ENCODE data around the gene EXOG.
A peak's percentile ranks its signal among the peaks of the same experiment; 100 is the strongest.

Gene EXOG

DNA sequence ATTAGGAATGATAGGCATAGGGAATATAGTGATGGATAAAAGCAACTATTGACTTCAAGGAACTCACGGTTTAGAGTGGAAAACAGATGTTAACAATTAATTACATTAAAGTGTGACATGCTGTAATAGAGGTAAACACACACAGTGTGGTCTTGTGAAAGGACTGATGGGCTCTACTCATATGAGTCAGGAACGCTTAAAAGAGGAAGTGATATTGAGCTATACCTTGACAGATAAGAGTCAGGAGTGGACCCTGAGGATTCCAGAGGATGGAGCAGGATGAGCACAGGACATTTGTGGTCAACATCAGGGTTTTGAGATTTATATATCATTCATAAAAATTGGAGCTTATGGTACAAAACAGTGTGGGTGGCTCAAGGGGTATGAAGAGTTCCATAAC is 11.0 kb downstream of the EXOG start:
- DNase-seq (ENCODE audit: low read depth): no peak
- TF ChIP-seq, protein P1, sequence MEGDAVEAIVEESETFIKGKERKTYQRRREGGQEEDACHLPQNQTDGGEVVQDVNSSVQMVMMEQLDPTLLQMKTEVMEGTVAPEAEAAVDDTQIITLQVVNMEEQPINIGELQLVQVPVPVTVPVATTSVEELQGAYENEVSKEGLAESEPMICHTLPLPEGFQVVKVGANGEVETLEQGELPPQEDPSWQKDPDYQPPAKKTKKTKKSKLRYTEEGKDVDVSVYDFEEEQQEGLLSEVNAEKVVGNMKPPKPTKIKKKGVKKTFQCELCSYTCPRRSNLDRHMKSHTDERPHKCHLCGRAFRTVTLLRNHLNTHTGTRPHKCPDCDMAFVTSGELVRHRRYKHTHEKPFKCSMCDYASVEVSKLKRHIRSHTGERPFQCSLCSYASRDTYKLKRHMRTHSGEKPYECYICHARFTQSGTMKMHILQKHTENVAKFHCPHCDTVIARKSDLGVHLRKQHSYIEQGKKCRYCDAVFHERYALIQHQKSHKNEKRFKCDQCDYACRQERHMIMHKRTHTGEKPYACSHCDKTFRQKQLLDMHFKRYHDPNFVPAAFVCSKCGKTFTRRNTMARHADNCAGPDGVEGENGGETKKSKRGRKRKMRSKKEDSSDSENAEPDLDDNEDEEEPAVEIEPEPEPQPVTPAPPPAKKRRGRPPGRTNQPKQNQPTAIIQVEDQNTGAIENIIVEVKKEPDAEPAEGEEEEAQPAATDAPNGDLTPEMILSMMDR (conservative IDR thresholded peaks at IDR 0.05; ENCODE audit: control insufficient read depth, insufficient read depth, low read depth, low read length): no peak
- no peak overlapping the region for H3K4me3 ChIP-seq (ENCODE audit: control insufficient read depth, low read depth, low read length)

DNA sequence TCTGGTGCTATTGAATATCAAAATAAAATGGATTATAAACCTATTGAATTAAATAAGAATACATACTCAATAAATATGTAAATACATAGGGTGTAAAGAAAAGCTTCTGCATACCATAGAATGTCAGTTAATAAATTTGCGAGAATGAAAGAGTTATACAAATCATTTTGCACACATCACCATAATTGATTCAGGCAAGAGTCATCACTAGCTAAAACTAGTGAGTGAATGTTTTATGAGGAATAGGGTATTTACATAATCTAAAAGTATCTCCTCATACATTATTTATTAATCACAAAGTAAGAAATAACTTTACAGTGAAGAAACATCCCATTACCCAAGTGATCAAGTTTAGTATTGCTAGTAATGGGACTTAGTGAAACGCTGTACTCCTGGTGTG is 13.6 kb downstream of the EXOG start:
- DNase-seq (ENCODE audit: low read depth): no peak
- no peak overlapping the region for H3K4me3 ChIP-seq (ENCODE audit: control insufficient read depth, low read depth, low read length)
- TF ChIP-seq, protein P1 (conservative IDR thresholded peaks at IDR 0.05; ENCODE audit: control insufficient read depth, insufficient read depth, low read depth, low read length): no peak

DNA sequence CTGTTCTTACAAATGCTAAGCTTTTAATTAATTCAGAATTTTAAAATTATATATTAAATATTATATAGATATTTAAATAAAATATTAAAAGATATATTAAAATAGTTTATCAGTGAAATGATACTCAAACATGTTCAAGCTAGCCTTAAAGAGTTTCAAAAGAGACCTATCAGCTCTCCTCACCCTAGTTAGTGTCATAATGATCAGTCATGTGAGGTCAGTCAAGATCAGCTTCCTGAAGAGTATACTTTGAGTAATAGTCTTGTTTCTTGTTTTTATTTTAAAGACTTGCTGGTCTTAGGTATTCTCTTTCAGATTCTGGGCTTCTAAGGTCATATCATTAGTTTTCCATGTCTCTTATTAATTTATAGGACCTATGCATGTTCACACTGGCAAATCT is 14.5 kb downstream of the EXOG start:
- no peak for DNase-seq (ENCODE audit: low read depth)
- no peak overlapping the region for H3K4me3 ChIP-seq (ENCODE audit: control insufficient read depth, low read depth, low read length)
- TF ChIP-seq, protein P1 (conservative IDR thresholded peaks at IDR 0.05; ENCODE audit: control insufficient read depth, insufficient read depth, low read depth, low read length): no peak

DNA sequence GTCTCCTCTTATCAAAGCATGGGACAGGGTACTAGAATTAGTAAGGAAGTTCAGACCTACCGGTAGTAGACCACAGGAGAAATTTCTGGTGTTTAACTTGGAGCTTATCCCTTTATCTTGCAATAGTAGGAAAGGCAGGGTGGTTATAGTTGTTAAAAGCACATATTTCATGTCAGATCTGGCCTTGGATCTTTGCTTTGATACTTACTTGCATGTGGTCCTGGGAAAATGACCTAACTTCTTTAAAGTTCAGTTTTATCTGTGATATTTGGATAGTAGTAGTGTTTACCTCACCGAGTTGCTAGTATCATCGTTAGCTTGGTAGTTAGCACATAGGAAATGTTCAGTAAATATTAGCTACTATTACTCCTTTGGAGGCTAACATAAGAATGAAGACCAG is 15.4 kb downstream of the EXOG start:
- TF ChIP-seq, protein P1 (conservative IDR thresholded peaks at IDR 0.05; ENCODE audit: control insufficient read depth, insufficient read depth, low read depth, low read length): no peak
- H3K4me3 ChIP-seq (ENCODE audit: control insufficient read depth, low read depth, low read length): no peak overlapping the region
- no peak for DNase-seq (ENCODE audit: low read depth)

DNA sequence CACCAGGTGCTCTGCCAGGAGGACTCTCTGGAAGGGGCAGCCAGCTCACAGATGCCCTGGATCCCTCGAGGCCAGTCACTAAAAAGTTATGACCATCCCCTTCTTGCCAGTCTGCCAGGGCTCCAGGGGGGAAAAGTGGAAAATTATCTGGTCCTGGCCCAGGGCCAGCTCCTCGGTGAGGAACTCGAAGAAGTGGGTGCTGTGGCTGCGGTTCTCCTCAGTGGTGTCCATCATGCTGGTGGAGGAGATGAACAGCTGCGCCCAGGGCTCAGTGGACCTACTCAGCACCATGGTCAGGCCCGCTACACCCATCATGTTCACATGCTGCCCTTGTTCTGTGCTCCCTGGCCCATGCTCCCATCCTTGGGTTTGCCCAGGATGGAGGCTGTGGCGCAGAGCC is 19.2 kb downstream of the EXOG start:
- no peak for DNase-seq (ENCODE audit: low read depth)
- TF ChIP-seq, protein P1 (conservative IDR thresholded peaks at IDR 0.05; ENCODE audit: control insufficient read depth, insufficient read depth, low read depth, low read length): no peak
- H3K4me3 ChIP-seq (ENCODE audit: control insufficient read depth, low read depth, low read length): no peak overlapping the region

DNA sequence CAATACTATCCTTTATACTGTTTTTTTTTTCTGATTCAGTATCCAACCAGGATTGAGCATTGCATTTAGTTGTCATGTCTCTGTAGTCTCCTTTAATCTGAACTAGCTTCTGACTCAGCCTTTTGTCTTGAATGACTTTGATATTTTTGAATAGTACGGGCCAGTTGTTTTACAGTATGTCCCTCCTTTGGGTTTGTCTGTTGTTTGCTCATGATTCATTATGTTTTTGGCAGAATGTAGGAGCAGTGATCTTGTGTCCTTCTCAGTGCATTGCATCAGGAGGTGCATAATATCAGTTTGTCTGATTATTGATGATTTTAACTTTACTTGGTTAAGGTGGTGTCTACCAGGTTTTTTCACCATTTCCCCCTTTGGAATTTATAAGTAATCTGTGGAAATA is 20.5 kb downstream of the EXOG start:
- TF ChIP-seq, protein P1 (conservative IDR thresholded peaks at IDR 0.05; ENCODE audit: control insufficient read depth, insufficient read depth, low read depth, low read length): no peak
- peak; percentile 23 for DNase-seq (ENCODE audit: low read depth)
- no peak overlapping the region for H3K4me3 ChIP-seq (ENCODE audit: control insufficient read depth, low read depth, low read length)

DNA sequence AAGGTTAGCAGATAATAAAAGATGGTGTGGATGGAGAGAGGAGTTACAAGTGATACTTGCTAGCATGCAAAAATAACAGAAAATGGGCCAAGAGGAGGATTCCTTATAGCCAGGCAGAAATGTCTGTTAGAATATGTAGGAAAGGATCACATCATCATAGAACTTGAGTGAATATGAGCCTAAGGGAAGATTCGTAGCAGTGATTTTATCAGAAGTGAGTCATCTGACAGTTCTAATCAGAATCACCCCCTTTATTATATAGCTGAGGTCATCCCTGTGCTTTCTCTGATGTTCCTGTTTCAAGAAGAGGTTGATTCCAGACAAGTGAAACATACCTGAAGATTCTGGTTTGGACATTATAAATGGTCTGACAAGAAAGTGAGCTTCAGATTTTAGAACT is 22.9 kb downstream of the EXOG start:
- no peak overlapping the region for H3K4me3 ChIP-seq (ENCODE audit: control insufficient read depth, low read depth, low read length)
- TF ChIP-seq, protein P1 (conservative IDR thresholded peaks at IDR 0.05; ENCODE audit: control insufficient read depth, insufficient read depth, low read depth, low read length): no peak
- DNase-seq (ENCODE audit: low read depth): peak; percentile 37
